ENCODE data around the gene EBF3. TPM values are rescaled to one million over a fixed set of nuclear protein-coding genes. Genes with fewer than 3 reads are reported as not detected.

The EBF3 gene
- total and polyA plus RNA-seq, 9 of the 15 experiments (the other 6 are each of a cell fraction or from before 2014, with no cell fraction given) = not detected

DNA sequence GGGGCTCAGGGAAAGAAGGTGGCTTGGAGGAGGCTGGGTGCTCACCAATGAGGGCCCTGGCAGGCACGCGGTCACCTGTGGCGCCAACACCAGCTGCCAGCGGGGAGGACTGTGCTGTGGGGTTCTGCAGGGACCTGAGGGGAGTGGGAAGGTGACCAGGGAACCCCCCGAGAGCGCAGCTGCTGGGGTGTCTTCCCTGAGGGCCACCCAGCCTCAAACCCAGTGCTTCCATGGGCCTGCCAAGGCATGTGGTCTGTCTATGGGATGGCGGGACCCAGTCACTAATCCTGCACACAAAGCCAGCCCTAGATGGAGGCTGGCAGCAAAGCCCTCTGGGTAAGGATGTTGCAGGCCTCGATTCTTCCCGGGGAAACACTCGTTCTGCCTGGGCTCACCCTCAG, 117.1 kb downstream of the EBF3 start:
- Histone ChIP-seq H3K4me2 (ENCODE audit: insufficient read depth, low read length) (no peak overlapping the region), H3K9ac (ENCODE audit: insufficient read depth in 1 of 2, low read depth in 2 of 2, low read length in 2 of 2) (no peak overlapping the region), H3K9me3 (replicated peaks; ENCODE audit: control insufficient read depth, insufficient read depth, low read depth, low read length) (no peaks in the 10 kb centered on the region), H3K79me2 (ENCODE audit: control insufficient read depth, insufficient read depth, low read length) (no peaks in the 10 kb centered on the region), H4K20me1 (replicated peaks; ENCODE audit: control insufficient read depth, insufficient read depth, low read length) (no peaks in the 10 kb centered on the region; the same call in 1 of the 2 replicates), H2AFZ (ENCODE audit: low read depth, low read length) (no peak overlapping the region), H3K27me3 (ENCODE audit: control insufficient read depth in 2 of 2, insufficient read depth in 2 of 2, low read length in 2 of 2) (peaks cover 3 to 59% of the 10 kb centered on the region in 2 experiments; a peak in 4 of 5 replicates), H3K27ac (ENCODE audit: extremely low read depth, low read depth, low read length) (no peak overlapping the region), H3K36me3 (ENCODE audit: control insufficient read depth, insufficient read depth, low read length) (no peaks in the 10 kb centered on the region), H3K4me3 (no peak overlapping the region), H3K4me1 (replicated peaks in 1 of 2; ENCODE audit: control insufficient read depth in 2 of 2, insufficient read depth in 2 of 2, low read length in 2 of 2) (no peaks in the 10 kb centered on the region), H3K9me1 (ENCODE audit: control insufficient read depth, insufficient read depth, low read length) (no peaks in the 10 kb centered on the region)
- ATAC-seq (no peak), DNase-seq (ENCODE audit: extremely low read depth in 1 of 4, low spot score in 3 of 4) (no peak), FAIRE-seq (no peak)
- intact Hi-C loops (cut with micrococcal nuclease) (no loop called here), in situ Hi-C loops (cut with MboI) (no loop called here)
- ChIA-PET POLR2A (no interaction called here), CTCF (ENCODE audit: low intra/inter-chr PET ratio) (no interaction called here)
- WGBS (ENCODE audit: insufficient coverage, low coverage, missing lambda C conversion rate) = 0% methylated on average over 10 of the region's 10 CpGs
- BruUV-seq (replicated peaks) = no TSS peak
- TF ChIP-seq ZSCAN32 (CRISPR knock-in tag; IDR thresholded peaks at IDR 0.05) (no peak), MEF2D (tag; conservative IDR thresholded peaks at IDR 0.05; ENCODE audit: low read depth) (no peak), ZNF165 (CRISPR knock-in tag; IDR thresholded peaks at IDR 0.05; ENCODE audit: borderline replicate concordance) (no peak), ZC3H4 (CRISPR knock-in tag; IDR thresholded peaks at IDR 0.05; ENCODE audit: borderline replicate concordance) (no peak)
- TF ChIP-seq, protein P1, sequence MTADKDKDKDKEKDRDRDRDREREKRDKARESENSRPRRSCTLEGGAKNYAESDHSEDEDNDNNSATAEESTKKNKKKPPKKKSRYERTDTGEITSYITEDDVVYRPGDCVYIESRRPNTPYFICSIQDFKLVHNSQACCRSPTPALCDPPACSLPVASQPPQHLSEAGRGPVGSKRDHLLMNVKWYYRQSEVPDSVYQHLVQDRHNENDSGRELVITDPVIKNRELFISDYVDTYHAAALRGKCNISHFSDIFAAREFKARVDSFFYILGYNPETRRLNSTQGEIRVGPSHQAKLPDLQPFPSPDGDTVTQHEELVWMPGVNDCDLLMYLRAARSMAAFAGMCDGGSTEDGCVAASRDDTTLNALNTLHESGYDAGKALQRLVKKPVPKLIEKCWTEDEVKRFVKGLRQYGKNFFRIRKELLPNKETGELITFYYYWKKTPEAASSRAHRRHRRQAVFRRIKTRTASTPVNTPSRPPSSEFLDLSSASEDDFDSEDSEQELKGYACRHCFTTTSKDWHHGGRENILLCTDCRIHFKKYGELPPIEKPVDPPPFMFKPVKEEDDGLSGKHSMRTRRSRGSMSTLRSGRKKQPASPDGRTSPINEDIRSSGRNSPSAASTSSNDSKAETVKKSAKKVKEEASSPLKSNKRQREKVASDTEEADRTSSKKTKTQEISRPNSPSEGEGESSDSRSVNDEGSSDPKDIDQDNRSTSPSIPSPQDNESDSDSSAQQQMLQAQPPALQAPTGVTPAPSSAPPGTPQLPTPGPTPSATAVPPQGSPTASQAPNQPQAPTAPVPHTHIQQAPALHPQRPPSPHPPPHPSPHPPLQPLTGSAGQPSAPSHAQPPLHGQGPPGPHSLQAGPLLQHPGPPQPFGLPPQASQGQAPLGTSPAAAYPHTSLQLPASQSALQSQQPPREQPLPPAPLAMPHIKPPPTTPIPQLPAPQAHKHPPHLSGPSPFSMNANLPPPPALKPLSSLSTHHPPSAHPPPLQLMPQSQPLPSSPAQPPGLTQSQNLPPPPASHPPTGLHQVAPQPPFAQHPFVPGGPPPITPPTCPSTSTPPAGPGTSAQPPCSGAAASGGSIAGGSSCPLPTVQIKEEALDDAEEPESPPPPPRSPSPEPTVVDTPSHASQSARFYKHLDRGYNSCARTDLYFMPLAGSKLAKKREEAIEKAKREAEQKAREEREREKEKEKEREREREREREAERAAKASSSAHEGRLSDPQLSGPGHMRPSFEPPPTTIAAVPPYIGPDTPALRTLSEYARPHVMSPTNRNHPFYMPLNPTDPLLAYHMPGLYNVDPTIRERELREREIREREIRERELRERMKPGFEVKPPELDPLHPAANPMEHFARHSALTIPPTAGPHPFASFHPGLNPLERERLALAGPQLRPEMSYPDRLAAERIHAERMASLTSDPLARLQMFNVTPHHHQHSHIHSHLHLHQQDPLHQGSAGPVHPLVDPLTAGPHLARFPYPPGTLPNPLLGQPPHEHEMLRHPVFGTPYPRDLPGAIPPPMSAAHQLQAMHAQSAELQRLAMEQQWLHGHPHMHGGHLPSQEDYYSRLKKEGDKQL (CRISPR knock-in tag; IDR thresholded peaks at IDR 0.05; ENCODE audit: borderline replicate concordance) = no peak
- TF ChIP-seq, protein P2, sequence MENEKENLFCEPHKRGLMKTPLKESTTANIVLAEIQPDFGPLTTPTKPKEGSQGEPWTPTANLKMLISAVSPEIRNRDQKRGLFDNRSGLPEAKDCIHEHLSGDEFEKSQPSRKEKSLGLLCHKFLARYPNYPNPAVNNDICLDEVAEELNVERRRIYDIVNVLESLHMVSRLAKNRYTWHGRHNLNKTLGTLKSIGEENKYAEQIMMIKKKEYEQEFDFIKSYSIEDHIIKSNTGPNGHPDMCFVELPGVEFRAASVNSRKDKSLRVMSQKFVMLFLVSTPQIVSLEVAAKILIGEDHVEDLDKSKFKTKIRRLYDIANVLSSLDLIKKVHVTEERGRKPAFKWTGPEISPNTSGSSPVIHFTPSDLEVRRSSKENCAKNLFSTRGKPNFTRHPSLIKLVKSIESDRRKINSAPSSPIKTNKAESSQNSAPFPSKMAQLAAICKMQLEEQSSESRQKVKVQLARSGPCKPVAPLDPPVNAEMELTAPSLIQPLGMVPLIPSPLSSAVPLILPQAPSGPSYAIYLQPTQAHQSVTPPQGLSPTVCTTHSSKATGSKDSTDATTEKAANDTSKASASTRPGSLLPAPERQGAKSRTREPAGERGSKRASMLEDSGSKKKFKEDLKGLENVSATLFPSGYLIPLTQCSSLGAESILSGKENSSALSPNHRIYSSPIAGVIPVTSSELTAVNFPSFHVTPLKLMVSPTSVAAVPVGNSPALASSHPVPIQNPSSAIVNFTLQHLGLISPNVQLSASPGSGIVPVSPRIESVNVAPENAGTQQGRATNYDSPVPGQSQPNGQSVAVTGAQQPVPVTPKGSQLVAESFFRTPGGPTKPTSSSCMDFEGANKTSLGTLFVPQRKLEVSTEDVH (IDR thresholded peaks at IDR 0.05; ENCODE audit: low read depth, partially characterized antibody) = no peak
- TF ChIP-seq, protein P3, sequence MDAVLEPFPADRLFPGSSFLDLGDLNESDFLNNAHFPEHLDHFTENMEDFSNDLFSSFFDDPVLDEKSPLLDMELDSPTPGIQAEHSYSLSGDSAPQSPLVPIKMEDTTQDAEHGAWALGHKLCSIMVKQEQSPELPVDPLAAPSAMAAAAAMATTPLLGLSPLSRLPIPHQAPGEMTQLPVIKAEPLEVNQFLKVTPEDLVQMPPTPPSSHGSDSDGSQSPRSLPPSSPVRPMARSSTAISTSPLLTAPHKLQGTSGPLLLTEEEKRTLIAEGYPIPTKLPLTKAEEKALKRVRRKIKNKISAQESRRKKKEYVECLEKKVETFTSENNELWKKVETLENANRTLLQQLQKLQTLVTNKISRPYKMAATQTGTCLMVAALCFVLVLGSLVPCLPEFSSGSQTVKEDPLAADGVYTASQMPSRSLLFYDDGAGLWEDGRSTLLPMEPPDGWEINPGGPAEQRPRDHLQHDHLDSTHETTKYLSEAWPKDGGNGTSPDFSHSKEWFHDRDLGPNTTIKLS (IDR thresholded peaks at IDR 0.05; ENCODE audit: borderline replicate concordance, low read depth) = no peak
